Gastrocnemius medialis (tissue), 4 donors: ENCODE measurements around the gene SPNS2. TPM values are rescaled to one million over a fixed set of nuclear protein-coding genes. Genes with fewer than 3 reads are reported as not detected.

Experiments used
- ATAC-seq, 2 donors: fragments of 150-250 bp; one replicate each; pipeline ENCODE4 v1.9.1; 2016
- DNase-seq, 2 donors: peaks; one replicate each; pipeline ENCODE4 v3.0.0-alpha.2; 2019
- H3K27ac ChIP-seq, 4 donors: fragments of 200-600 bp; sonication (generic); 1 replicate in 1 of 4; 2 replicates in 3 of 4; pipeline ENCODE4 v1.5.1; 2016 to 2018; ENCODE audit warnings: mild to moderate bottlenecking in 2 of 4, moderate library complexity in 1 of 4
- H3K27me3 ChIP-seq, 3 donors: fragments of 200-600 bp; sonication (generic) in 2 of 3; 1 replicate in 1 of 3; 2 replicates in 2 of 3; pipeline versions ENCODE4 v1.5.1 to v1.6.0; 2016 to 2019; ENCODE audit warnings: mild to moderate bottlenecking in 1 of 3, moderate library complexity in 1 of 3
- H3K36me3 ChIP-seq, 2 donors: fragments of 200-600 bp; sonication (generic) in 1 of 2; one replicate each; pipeline ENCODE4 v1.5.1; 2017 to 2018
- H3K4me1 ChIP-seq, 2 donors: fragments of 200-600 bp; sonication (generic) in 1 of 2; one replicate each; pipeline ENCODE4 v1.5.1; 2016 to 2017; ENCODE audit warnings: mild to moderate bottlenecking in 2 of 2
- H3K4me3 ChIP-seq, 4 donors: fragments of 200-600 bp; sonication (generic) in 3 of 4; 1 replicate in 1 of 4; 2 replicates in 3 of 4; pipeline ENCODE4 v1.5.1; 2016 to 2019; ENCODE audit warnings: mild to moderate bottlenecking in 2 of 4
- H3K9me3 ChIP-seq, 3 donors: fragments of 200-600 bp; sonication (generic) in 2 of 3; 1 replicate in 1 of 3; 2 replicates in 2 of 3; pipeline ENCODE4 v1.5.1; 2016 to 2019
- POLR2A ChIP-seq, 2 donors: fragments of 450-650 bp; IDR thresholded peaks; one replicate each; pipeline ENCODE4 v1.6.1; 2017; ENCODE audit warnings: antibody characterized with exemption in 2 of 2, mild to moderate bottlenecking in 2 of 2, moderate library complexity in 2 of 2
- in situ Hi-C, 4 donors: fragments of 200-750 bp; cut with MboI; loops; one replicate each; pipeline versions ENCODE4 v1.15.0 to v1.8.0; 2017; ENCODE audit warnings: low sequenced_read_pairs in 4 of 4
- intact Hi-C: fragments of 100-400 bp; cut with DNase I; formaldehyde crosslinking; loops from one replicate; pipeline ENCODE4 v1.15.1; 2023; ENCODE audit warnings: low total_unique reads
- total RNA-seq, 4 donors: library from RNA; depleted of rRNA; stranded (reverse); fragments of >200 nt; gene quantifications; one replicate each; pipeline versions ENCODE4 v1.1.0 to v1.2.3, GENCODE V29; 2016
- TF ChIP-seq, protein P1 (sequence below), 5 experiments: fragments of 450-650 bp in 3 of 5; fragments of 200-600 bp in 2 of 5; sonication (generic) in 2 of 5; IDR thresholded peaks in 4 of 5; conservative IDR thresholded peaks in 1 of 5; 1 replicate in 4 of 5; 2 replicates in 1 of 5; pipeline ENCODE4 v1.5.1; 2016 to 2019; ENCODE audit warnings: antibody characterized with exemption in 5 of 5, mild to moderate bottlenecking in 3 of 5, moderate library complexity in 3 of 5

Gene SPNS2
- total RNA-seq, 4 donors from 2014 or later = 2.7 to 6.2 (median 4.2) TPM

DNA sequence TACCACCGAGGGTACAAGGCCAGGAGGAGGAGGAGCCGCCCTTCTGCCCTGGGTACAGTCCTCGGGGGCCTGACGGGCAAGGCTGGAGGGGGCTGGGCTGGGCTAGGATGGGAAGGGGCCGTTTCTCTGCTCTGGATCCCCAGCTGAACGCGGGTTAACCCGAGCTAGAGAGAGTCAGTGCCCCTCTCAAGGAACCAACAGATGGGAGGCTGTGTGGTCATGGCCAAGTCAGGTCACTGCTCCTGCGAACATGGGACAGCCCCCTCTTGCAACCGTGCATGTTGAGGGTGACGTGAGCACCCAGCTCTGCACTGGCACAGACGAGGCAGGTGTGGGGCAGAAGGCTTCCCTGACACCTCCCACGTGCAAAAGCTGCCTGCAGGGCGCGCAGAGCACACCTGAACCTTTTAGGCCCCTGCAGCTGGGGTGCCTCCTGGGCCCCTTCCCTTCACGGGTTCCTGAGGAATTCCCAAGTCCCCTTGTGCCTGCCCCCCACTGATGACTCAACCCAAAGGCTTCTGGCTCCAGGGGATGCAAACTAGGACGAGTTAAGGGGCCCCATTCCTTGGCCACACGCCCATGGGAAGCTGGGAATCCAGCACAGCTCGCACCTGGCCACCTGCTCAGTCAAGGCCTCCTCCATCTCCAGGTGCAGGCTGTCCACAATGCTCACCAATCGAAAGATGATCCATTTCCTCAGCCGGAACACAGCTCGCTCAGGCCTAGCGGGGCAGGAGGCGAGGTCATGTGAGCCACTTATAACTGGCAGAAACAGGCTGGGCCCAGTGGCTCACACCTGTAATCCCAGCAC is 50.2 kb downstream of the SPNS2 start:
- no peaks in the 10 kb centered on the region for H3K27me3 ChIP-seq
- H3K9me3 ChIP-seq = no peaks in the 10 kb centered on the region
- H3K4me3 ChIP-seq = no peak overlapping the region
- no peak overlapping the region for H3K27ac ChIP-seq
- intact Hi-C loops = no loop called here
- in situ Hi-C loops = no loop called here
- no peak for DNase-seq
- peaks cover 0 to 93% of the 10 kb centered on the region in 2 donors for H3K36me3 ChIP-seq
- no peak for ATAC-seq
- TF ChIP-seq, protein P1, sequence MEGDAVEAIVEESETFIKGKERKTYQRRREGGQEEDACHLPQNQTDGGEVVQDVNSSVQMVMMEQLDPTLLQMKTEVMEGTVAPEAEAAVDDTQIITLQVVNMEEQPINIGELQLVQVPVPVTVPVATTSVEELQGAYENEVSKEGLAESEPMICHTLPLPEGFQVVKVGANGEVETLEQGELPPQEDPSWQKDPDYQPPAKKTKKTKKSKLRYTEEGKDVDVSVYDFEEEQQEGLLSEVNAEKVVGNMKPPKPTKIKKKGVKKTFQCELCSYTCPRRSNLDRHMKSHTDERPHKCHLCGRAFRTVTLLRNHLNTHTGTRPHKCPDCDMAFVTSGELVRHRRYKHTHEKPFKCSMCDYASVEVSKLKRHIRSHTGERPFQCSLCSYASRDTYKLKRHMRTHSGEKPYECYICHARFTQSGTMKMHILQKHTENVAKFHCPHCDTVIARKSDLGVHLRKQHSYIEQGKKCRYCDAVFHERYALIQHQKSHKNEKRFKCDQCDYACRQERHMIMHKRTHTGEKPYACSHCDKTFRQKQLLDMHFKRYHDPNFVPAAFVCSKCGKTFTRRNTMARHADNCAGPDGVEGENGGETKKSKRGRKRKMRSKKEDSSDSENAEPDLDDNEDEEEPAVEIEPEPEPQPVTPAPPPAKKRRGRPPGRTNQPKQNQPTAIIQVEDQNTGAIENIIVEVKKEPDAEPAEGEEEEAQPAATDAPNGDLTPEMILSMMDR (IDR thresholded peaks at IDR 0.05 in 4 of 5, conservative IDR thresholded peaks at IDR 0.05 in 1 of 5) = no peak
- no peak for TF ChIP-seq POLR2A (IDR thresholded peaks at IDR 0.05)
- peaks cover 1 to 9% of the 10 kb centered on the region in 2 donors for H3K4me1 ChIP-seq

GRCh38 chr17:4549781-4550533 is 51.3 kb downstream of the SPNS2 start:
- no peaks in the 10 kb centered on the region for H3K9me3 ChIP-seq
- TF ChIP-seq, protein P1 (IDR thresholded peaks at IDR 0.05 in 4 of 5, conservative IDR thresholded peaks at IDR 0.05 in 1 of 5) = no peak
- no peak for TF ChIP-seq POLR2A (IDR thresholded peaks at IDR 0.05)
- H3K36me3 ChIP-seq = peaks cover 0 to 85% of the 10 kb centered on the region in 2 donors
- in situ Hi-C loops (loop anchor here in 2 of 4 donors (10.0 to 25.0 kb wide), 2 partner anchors 88 to 125 kb away; no protein-coding TSS in a partner anchor), intact Hi-C loops (loop anchor here (10.0 kb wide), 1 partner anchor 125 kb away; no protein-coding TSS in a partner anchor)
- H3K27me3 ChIP-seq = no peaks in the 10 kb centered on the region
- no peak for DNase-seq
- ATAC-seq = no peak
- H3K4me1 ChIP-seq = peaks cover 12 to 17% of the 10 kb centered on the region in 2 donors
- H3K4me3 ChIP-seq = no peak overlapping the region
- no peak overlapping the region for H3K27ac ChIP-seq

- in situ Hi-C loops (loop anchor here in 2 of 4 donors (10.0 to 25.0 kb wide), 2 partner anchors 88 to 126 kb away; no protein-coding TSS in a partner anchor), intact Hi-C loops (loop anchor here (10.0 kb wide), 1 partner anchor 126 kb away; no protein-coding TSS in a partner anchor)
- ATAC-seq (no peak), DNase-seq (no peak)
- Histone ChIP-seq H3K27me3 (no peaks in the 10 kb centered on the region), H3K36me3 (peaks cover 0 to 79% of the 10 kb centered on the region in 2 donors), H3K4me1 (peaks cover 12% of the 10 kb centered on the region in 2 donors), H3K4me3 (no peak overlapping the region), H3K27ac (no peak overlapping the region), H3K9me3 (no peaks in the 10 kb centered on the region)
- TF ChIP-seq, protein P1 (IDR thresholded peaks at IDR 0.05 in 4 of 5, conservative IDR thresholded peaks at IDR 0.05 in 1 of 5) = no peak
- no peak for TF ChIP-seq POLR2A (IDR thresholded peaks at IDR 0.05)
Measured at GRCh38 chr17:4550534-4551039, 51.9 kb downstream of the SPNS2 start.

- in situ Hi-C loops = loop anchor here in 2 of 4 donors (10.0 to 25.0 kb wide), 2 partner anchors 89 to 126 kb away; no protein-coding TSS in a partner anchor
- H3K4me3 ChIP-seq = no peak overlapping the region
- DNase-seq (no peak), ATAC-seq (no peak)
- no peak overlapping the region for H3K27ac ChIP-seq
- peaks cover 0 to 79% of the 10 kb centered on the region in 2 donors for H3K36me3 ChIP-seq
- intact Hi-C loops = loop anchor here (10.0 kb wide), 1 partner anchor 126 kb away; no protein-coding TSS in a partner anchor
- no peaks in the 10 kb centered on the region for H3K9me3 ChIP-seq
- H3K4me1 ChIP-seq = peaks cover 17% of the 10 kb centered on the region in 2 donors
- H3K27me3 ChIP-seq = no peaks in the 10 kb centered on the region
- no peak for TF ChIP-seq POLR2A (IDR thresholded peaks at IDR 0.05)
- TF ChIP-seq, protein P1 (IDR thresholded peaks at IDR 0.05 in 4 of 5, conservative IDR thresholded peaks at IDR 0.05 in 1 of 5) = no peak
Measured at GRCh38 chr17:4551141-4551540, 52.5 kb downstream of the SPNS2 start.
